Measurements from ENCODE around the gene GATA3.

DNA sequence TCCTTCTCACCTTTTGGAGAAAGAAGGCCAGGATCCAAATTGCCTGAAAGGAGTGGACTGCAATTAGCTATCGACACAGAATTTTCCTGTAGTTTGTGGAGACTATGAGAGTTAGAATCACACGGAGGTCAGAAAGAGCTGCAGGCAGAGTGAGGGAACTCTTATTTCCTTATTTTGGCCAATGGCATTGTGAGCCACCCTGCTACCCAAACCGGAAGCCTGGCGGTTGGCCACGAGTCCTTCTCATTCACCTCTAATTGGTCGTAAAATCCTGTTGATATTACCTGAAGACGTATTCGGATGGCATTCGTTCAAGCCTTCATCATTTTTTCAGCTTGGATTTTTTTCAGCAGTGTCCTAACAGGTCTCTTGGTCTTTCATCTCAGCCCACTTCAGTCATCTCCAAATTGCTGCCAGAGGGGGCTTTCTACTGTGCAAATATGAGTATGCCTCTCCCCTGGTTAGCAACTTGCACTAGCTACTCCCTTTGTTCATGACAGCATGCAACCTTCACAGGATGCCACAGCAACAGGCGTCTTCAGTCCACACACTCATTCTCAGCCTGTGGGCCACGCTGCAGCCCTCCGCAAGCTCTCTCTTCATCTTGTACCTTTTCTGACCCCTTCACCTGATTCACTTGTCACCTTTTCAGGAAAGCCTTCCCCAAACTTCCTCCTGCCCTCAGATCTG lies 66.9 kb downstream of the GATA3 start:
- TF ChIP-seq POLR2A (IDR thresholded peaks at IDR 0.05) (no peak), CTCF (IDR thresholded peaks at IDR 0.05) (no peak)

All from testis (tissue), 2 donors.